Measurements from ENCODE around the gene NENF. TPM values are rescaled to one million over a fixed set of nuclear protein-coding genes. Genes with fewer than 3 reads are reported as not detected.

The NENF gene
- total RNA-seq, 3 donors from 2014 or later (not counting 1 experiment from before 2014, with no cell fraction given), result 7.2 to 14.0 (median 12.2) TPM

DNA sequence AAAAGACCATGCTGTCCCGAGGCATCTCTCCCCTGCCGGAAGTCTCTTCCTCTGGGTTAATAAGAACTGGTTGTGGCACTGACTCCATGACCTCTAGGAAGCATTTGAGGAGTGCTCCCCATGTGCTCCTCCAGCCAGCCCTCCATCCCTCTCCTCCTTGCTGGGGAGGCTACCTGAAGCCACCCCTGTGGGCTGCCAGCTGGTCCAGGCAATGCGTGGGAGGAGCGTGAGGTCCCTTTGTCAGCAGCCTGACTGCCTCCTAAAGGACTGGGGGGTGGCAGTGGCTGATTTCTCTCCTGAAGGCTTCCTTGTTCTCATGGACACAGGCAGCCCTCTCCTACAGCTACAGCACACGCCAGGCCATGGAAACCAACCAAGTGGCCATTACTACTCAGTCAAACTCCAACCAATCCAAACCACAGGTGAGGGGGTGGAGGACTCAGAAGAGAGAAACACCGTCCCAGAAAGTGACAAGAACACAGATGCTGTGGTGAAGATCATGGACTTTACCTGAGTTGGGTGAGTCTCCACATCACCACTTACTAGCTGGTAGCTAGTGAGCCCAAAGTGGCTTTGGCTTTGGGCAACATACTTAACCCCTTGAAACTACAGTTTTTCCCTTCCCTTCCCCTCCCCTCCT, 35.2 kb downstream of the NENF start:
- H3K27me3 Mint-ChIP-seq (ENCODE audit: low read depth in 2 of 2), result peaks cover 6 to 8% of the 10 kb centered on the region in 2 donors
- Histone ChIP-seq H3K9me3 (ENCODE audit: control insufficient read depth, insufficient read depth, low read length) (no peaks in the 10 kb centered on the region), H3K4me1 (ENCODE audit: control insufficient read depth, insufficient read depth, low read length) (no peaks in the 10 kb centered on the region), H3K4me3 (ENCODE audit: low read length) (no peak overlapping the region), H3K36me3 (ENCODE audit: control insufficient read depth, insufficient read depth, low read length) (no peaks in the 10 kb centered on the region), H3K27ac (ENCODE audit: low read length) (no peak overlapping the region), H3K27me3 (ENCODE audit: control insufficient read depth, insufficient read depth, low read length) (no peaks in the 10 kb centered on the region)
- no peak overlapping the region for H3K4me3 Mint-ChIP-seq
- H3K27ac Mint-ChIP-seq, result peak overlapping the region in 1 of 2 donors; percentile 56
- intact Hi-C loops (cut with micrococcal nuclease), result no loop called here
- peak in 1 of 3 donors; percentile 36 for ATAC-seq
- no peaks in the 10 kb centered on the region for H3K9me3 Mint-ChIP-seq
- peak in 1 of 2 donors; percentile 19 for DNase-seq
- TF ChIP-seq, protein P1, sequence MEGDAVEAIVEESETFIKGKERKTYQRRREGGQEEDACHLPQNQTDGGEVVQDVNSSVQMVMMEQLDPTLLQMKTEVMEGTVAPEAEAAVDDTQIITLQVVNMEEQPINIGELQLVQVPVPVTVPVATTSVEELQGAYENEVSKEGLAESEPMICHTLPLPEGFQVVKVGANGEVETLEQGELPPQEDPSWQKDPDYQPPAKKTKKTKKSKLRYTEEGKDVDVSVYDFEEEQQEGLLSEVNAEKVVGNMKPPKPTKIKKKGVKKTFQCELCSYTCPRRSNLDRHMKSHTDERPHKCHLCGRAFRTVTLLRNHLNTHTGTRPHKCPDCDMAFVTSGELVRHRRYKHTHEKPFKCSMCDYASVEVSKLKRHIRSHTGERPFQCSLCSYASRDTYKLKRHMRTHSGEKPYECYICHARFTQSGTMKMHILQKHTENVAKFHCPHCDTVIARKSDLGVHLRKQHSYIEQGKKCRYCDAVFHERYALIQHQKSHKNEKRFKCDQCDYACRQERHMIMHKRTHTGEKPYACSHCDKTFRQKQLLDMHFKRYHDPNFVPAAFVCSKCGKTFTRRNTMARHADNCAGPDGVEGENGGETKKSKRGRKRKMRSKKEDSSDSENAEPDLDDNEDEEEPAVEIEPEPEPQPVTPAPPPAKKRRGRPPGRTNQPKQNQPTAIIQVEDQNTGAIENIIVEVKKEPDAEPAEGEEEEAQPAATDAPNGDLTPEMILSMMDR (IDR thresholded peaks at IDR 0.05), result no peak
- no peaks in the 10 kb centered on the region for H3K4me1 Mint-ChIP-seq
- H3K36me3 Mint-ChIP-seq, result no peaks in the 10 kb centered on the region
- WGBS (ENCODE audit: insufficient coverage), result 90% methylated on average over 5 of the region's 6 CpGs

DNA sequence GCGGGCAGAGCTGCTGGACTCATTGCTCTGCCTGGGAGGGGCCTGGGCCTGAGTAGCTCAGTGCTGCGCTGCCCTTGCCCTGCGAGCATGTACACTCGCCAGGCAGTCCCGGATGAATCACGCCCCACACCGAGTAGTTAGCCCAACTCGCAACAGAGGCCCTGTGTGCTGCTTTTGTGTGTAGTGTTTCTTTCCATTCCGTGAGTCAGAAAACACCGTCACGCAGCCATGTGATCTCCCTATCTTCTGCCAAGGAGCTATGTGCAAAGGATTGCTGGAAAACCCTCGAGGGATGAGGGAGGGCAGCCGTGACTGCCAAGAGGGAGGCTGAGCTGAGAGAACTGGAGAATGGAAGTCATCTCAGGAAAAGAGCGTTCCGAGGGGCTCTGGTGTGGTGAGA, 37.3 kb downstream of the NENF start:
- no peak overlapping the region for H3K4me3 Mint-ChIP-seq
- intact Hi-C loops (cut with micrococcal nuclease), result no loop called here
- H3K27ac ChIP-seq (ENCODE audit: low read length), result no peak overlapping the region
- 88% methylated on average over 15 of the region's 15 CpGs for WGBS (ENCODE audit: insufficient coverage)
- H3K9me3 Mint-ChIP-seq, result no peaks in the 10 kb centered on the region
- H3K9me3 ChIP-seq (ENCODE audit: control insufficient read depth, insufficient read depth, low read length), result no peaks in the 10 kb centered on the region
- H3K36me3 ChIP-seq (ENCODE audit: control insufficient read depth, insufficient read depth, low read length), result no peaks in the 10 kb centered on the region
- H3K27me3 Mint-ChIP-seq (ENCODE audit: low read depth in 2 of 2), result peaks cover 5 to 6% of the 10 kb centered on the region in 2 donors
- H3K27ac Mint-ChIP-seq, result no peak overlapping the region
- H3K4me3 ChIP-seq (ENCODE audit: low read length), result no peak overlapping the region
- H3K4me1 Mint-ChIP-seq, result no peaks in the 10 kb centered on the region
- no peaks in the 10 kb centered on the region for H3K4me1 ChIP-seq (ENCODE audit: control insufficient read depth, insufficient read depth, low read length)
- H3K27me3 ChIP-seq (ENCODE audit: control insufficient read depth, insufficient read depth, low read length), result no peaks in the 10 kb centered on the region
- ATAC-seq (no peak), DNase-seq (no peak)
- TF ChIP-seq, protein P1 (IDR thresholded peaks at IDR 0.05), result no peak
- H3K36me3 Mint-ChIP-seq, result no peaks in the 10 kb centered on the region

DNA sequence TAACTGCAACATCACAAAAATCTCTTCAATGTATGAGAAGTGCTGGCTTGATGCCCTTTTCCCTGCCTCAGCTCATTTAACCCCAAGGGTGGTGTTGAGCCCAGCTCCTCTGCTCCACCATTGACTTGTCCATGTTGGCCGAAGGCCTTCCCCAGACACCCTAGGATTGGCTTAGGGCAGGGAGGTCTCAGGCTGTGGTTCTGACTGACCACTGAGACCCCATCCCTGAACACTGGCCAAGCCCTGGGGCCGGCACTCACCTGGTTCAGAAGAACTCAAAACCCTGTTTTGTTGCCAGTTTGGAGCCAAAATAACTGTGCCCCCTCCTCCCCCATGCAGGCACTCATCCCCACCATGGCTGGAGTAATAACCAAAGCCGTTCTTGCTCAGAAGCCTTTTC, 38.6 kb downstream of the NENF start:
- H3K4me1 Mint-ChIP-seq, result no peaks in the 10 kb centered on the region
- peaks cover 6 to 8% of the 10 kb centered on the region in 2 donors for H3K27me3 Mint-ChIP-seq (ENCODE audit: low read depth in 2 of 2)
- intact Hi-C loops (cut with micrococcal nuclease), result no loop called here
- H3K36me3 Mint-ChIP-seq, result no peaks in the 10 kb centered on the region
- WGBS (ENCODE audit: insufficient coverage), result 97% methylated on average over 3 of the region's 3 CpGs
- no peaks in the 10 kb centered on the region for H3K36me3 ChIP-seq (ENCODE audit: control insufficient read depth, insufficient read depth, low read length)
- no peak overlapping the region for H3K4me3 ChIP-seq (ENCODE audit: low read length)
- H3K9me3 ChIP-seq (ENCODE audit: control insufficient read depth, insufficient read depth, low read length), result no peaks in the 10 kb centered on the region
- H3K4me3 Mint-ChIP-seq, result no peak overlapping the region
- no peak for ATAC-seq
- TF ChIP-seq, protein P1 (IDR thresholded peaks at IDR 0.05), result no peak
- H3K27ac Mint-ChIP-seq, result no peak overlapping the region
- H3K9me3 Mint-ChIP-seq, result no peaks in the 10 kb centered on the region
- no peak overlapping the region for H3K27ac ChIP-seq (ENCODE audit: low read length)
- no peaks in the 10 kb centered on the region for H3K4me1 ChIP-seq (ENCODE audit: control insufficient read depth, insufficient read depth, low read length)
- no peak for DNase-seq
- H3K27me3 ChIP-seq (ENCODE audit: control insufficient read depth, insufficient read depth, low read length), result no peaks in the 10 kb centered on the region

Measured in natural killer cell (primary cell).